ENCODE measurements around the gene GOLPH3L.
"Not testable (repeated sequence)": the region's sequence is repeated elsewhere in the genome, so short reads cannot be mapped to it uniquely, and the experiment has no call there.

Gene GOLPH3L

GRCh38 chr1:150696995-150697927 lies at the start of gene GOLPH3L:
Gene GOLPH3L, minus strand, starts transcription at chr1:150697154. Its CDS starts 2,316 bp downstream, at chr1:150694838.
- peak; percentile 95 for DNase-seq (ENCODE audit: low spot score)

- no peak for DNase-seq (ENCODE audit: low spot score)
These were observed 33.3 kb upstream of the GOLPH3L start for GRCh38 chr1:150730130-150730721.

GRCh38 chr1:150724336-150724735 lies 27.4 kb upstream of the GOLPH3L start:
- DNase-seq (ENCODE audit: low spot score), result no peak

GRCh38 chr1:150720703-150721102 lies 23.7 kb upstream of the GOLPH3L start, which contains the start of gene HORMAD1:
Gene HORMAD1, minus strand, starts transcription at chr1:150720895. Its CDS starts 1,390 bp downstream, at chr1:150719505.
- no peak for DNase-seq (ENCODE audit: low spot score)

GRCh38 chr1:150720098-150720497 lies 23.1 kb upstream of the GOLPH3L start:
- DNase-seq (ENCODE audit: low spot score), result no peak

GRCh38 chr1:150718225-150718891 lies 21.4 kb upstream of the GOLPH3L start:
- DNase-seq (ENCODE audit: low spot score), result no peak

- DNase-seq (ENCODE audit: low spot score), result not testable (repeated sequence)
These were observed 12.1 kb upstream of the GOLPH3L start for GRCh38 chr1:150709031-150709430.

- DNase-seq (ENCODE audit: low spot score), result no peak
These were observed 11.6 kb upstream of the GOLPH3L start for GRCh38 chr1:150708595-150708994.

- no peak for DNase-seq (ENCODE audit: low spot score)
These were observed 9.1 kb upstream of the GOLPH3L start for GRCh38 chr1:150706091-150706490.

- no peak for DNase-seq (ENCODE audit: low spot score)
These were observed 6.5 kb upstream of the GOLPH3L start for GRCh38 chr1:150703427-150703826.

- no peak for DNase-seq (ENCODE audit: low spot score)
These were observed 364 bp downstream of the GOLPH3L start for GRCh38 chr1:150696590-150696989.

GRCh38 chr1:150696162-150696561 lies 792 bp downstream of the GOLPH3L start:
- DNase-seq (ENCODE audit: low spot score), result no peak

GRCh38 chr1:150695561-150695960 lies 1.4 kb downstream of the GOLPH3L start:
- DNase-seq (ENCODE audit: low spot score), result no peak

- DNase-seq (ENCODE audit: low spot score), result no peak
These were observed 4.2 kb downstream of the GOLPH3L start for GRCh38 chr1:150692720-150693119.

GRCh38 chr1:150688763-150689162 lies 8.2 kb downstream of the GOLPH3L start:
- DNase-seq (ENCODE audit: low spot score), result no peak

GRCh38 chr1:150686275-150686674 lies 10.7 kb downstream of the GOLPH3L start:
- DNase-seq (ENCODE audit: low spot score), result no peak

GRCh38 chr1:150683914-150684313 lies 13.0 kb downstream of the GOLPH3L start:
- DNase-seq (ENCODE audit: low spot score), result no peak

GRCh38 chr1:150678988-150679387 lies 18.0 kb downstream of the GOLPH3L start:
- DNase-seq (ENCODE audit: low spot score), result no peak

- no peak for DNase-seq (ENCODE audit: low spot score)
These were observed 22.1 kb downstream of the GOLPH3L start for GRCh38 chr1:150674881-150675280.

- DNase-seq (ENCODE audit: low spot score), result no peak
These were observed 33.6 kb downstream of the GOLPH3L start for GRCh38 chr1:150663321-150663720.

GRCh38 chr1:150662811-150663210 lies 34.1 kb downstream of the GOLPH3L start:
- no peak for DNase-seq (ENCODE audit: low spot score)

GRCh38 chr1:150661156-150661555 lies 35.8 kb downstream of the GOLPH3L start:
- no peak for DNase-seq (ENCODE audit: low spot score)

GRCh38 chr1:150660584-150660983 lies 36.4 kb downstream of the GOLPH3L start:
- no peak for DNase-seq (ENCODE audit: low spot score)

Measured in globus pallidus (tissue), 1 donor.